ENCODE data around the gene SLCO4A1. TPM values are rescaled to one million over a fixed set of nuclear protein-coding genes. Genes with fewer than 3 reads are reported as not detected.

SLCO4A1 gene
- total and polyA plus RNA-seq, 2 donors (not counting 3 experiments of a cell fraction or from before 2014, with no cell fraction given): 1.4 to 4.1 TPM

- DNase-seq (ENCODE audit: low read depth, low spot score) (no peak), FAIRE-seq (no peak)
- Histone ChIP-seq H3K9me3 (replicated peaks; ENCODE audit: control insufficient read depth, insufficient read depth, low read length) (no peaks in the 10 kb centered on the region), H3K27me3 (ENCODE audit: control insufficient read depth in 2 of 2, insufficient read depth in 2 of 2, low read length in 2 of 2) (no peaks in the 10 kb centered on the region), H3K36me3 (ENCODE audit: control insufficient read depth in 2 of 2, extremely low read depth in 1 of 2, insufficient read depth in 2 of 2, low read length in 2 of 2) (no peaks in the 10 kb centered on the region), H3K4me1 (ENCODE audit: control insufficient read depth, extremely low read depth, insufficient read depth, low read length) (peaks cover 8% of the 10 kb centered on the region), H3K4me3 (replicated peaks in 1 of 3; ENCODE audit: insufficient read depth in 1 of 3, low read depth in 1 of 3, low read length in 3 of 3) (no peak overlapping the region), H3K9me1 (replicated peaks; ENCODE audit: control insufficient read depth, extremely low read depth, insufficient read depth, low read length) (no peaks in the 10 kb centered on the region), H3K79me2 (ENCODE audit: control insufficient read depth, insufficient read depth, low read length) (no peaks in the 10 kb centered on the region), H3K27ac (ENCODE audit: insufficient read depth, low read depth, low read length) (no peak overlapping the region), H3K4me2 (ENCODE audit: insufficient read depth, low read length) (no peak overlapping the region), H3K9ac (replicated peaks; ENCODE audit: extremely low read depth, insufficient read depth, low read length) (no peak overlapping the region), H2AFZ (ENCODE audit: low read depth, low read length) (no peak overlapping the region), H4K20me1 (replicated peaks; ENCODE audit: control insufficient read depth, extremely low read depth, insufficient read depth, low read length) (no peaks in the 10 kb centered on the region)
- intact Hi-C loops (cut with micrococcal nuclease) (no loop called here), dilution Hi-C loops (cut with MboI; ENCODE audit: extremely low pct_ligation_motif_present, low sequenced_read_pairs) (no loop called here)
- ChIA-PET CTCF (interaction anchor here (0.5 kb wide), 1 partner anchor 82 kb away, joined by 3 read pairs; no protein-coding TSS in a partner anchor), POLR2A (no interaction called here)
- no peak for TF ChIP-seq MYC (IDR thresholded peaks at IDR 0.05; ENCODE audit: low read depth, low read length)
- TF ChIP-seq JUN (IDR thresholded peaks at IDR 0.05; ENCODE audit: borderline replicate concordance, insufficient read depth, insufficient read length, low read depth): no peak
- TF ChIP-seq GATA2 (IDR thresholded peaks at IDR 0.05; ENCODE audit: insufficient read depth, insufficient read length, low read depth, low read length): no peak
- TF ChIP-seq FOS (IDR thresholded peaks at IDR 0.05; ENCODE audit: borderline replicate concordance, insufficient read depth, low read length): no peak
- TF ChIP-seq, protein P1, sequence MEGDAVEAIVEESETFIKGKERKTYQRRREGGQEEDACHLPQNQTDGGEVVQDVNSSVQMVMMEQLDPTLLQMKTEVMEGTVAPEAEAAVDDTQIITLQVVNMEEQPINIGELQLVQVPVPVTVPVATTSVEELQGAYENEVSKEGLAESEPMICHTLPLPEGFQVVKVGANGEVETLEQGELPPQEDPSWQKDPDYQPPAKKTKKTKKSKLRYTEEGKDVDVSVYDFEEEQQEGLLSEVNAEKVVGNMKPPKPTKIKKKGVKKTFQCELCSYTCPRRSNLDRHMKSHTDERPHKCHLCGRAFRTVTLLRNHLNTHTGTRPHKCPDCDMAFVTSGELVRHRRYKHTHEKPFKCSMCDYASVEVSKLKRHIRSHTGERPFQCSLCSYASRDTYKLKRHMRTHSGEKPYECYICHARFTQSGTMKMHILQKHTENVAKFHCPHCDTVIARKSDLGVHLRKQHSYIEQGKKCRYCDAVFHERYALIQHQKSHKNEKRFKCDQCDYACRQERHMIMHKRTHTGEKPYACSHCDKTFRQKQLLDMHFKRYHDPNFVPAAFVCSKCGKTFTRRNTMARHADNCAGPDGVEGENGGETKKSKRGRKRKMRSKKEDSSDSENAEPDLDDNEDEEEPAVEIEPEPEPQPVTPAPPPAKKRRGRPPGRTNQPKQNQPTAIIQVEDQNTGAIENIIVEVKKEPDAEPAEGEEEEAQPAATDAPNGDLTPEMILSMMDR (IDR thresholded peaks at IDR 0.05; ENCODE audit: extremely low read depth in 1 of 2, insufficient read depth in 1 of 2, low read depth in 1 of 2, low read length in 2 of 2): no peak
- no peak for TF ChIP-seq EZH2 (IDR thresholded peaks at IDR 0.05; ENCODE audit: borderline replicate concordance, low read depth, low read length, severe bottlenecking)
- no peak for TF ChIP-seq POLR2A (IDR thresholded peaks at IDR 0.05; ENCODE audit: low read depth, low read length)
- no peak for TF ChIP-seq POLR2AphosphoS5 (IDR thresholded peaks at IDR 0.05; ENCODE audit: insufficient read depth, low read depth, low read length)
- no peak for TF ChIP-seq MAX (IDR thresholded peaks at IDR 0.05; ENCODE audit: insufficient read depth, insufficient read length)
- BruUV-seq (replicated peaks): no TSS peak
These were observed 5.4 kb downstream of the SLCO4A1 start for GRCh38 chr20:62647521-62648317.
